GM19193 (cell line): Measurements from ENCODE around the gene RFC2.

Source experiments
- POLR2A ChIP-seq: IDR thresholded peaks from 4 replicates; pipeline ENCODE4 v1.6.1; 2011; ENCODE audit not compliant: insufficient read depth, insufficient read length; ENCODE audit errors: extremely low read depth

RFC2 gene

GRCh38 chr7:74193054-74193453 is 61.1 kb downstream of the RFC2 start:
- TF ChIP-seq POLR2A, result no peak

DNA sequence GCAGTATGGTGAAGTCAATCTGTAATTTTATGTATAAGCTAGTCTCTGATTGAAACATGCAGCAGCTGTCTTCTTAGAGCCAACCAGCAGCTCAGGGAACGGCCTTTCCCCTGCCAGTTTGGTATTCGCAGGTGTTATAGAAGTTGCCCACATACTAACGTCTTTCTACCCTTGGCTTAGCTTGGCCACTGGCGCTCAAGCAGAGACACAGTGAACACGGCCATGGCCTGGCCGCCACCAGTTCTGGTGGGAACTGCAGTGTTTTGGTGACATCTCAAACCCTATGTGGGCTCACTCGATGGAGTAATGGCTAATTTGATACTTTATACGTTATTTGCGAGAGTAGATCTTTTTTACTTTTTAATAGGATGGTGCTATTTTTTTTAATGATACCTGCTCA is 63.0 kb downstream of the RFC2 start:
- no peak for TF ChIP-seq POLR2A

DNA sequence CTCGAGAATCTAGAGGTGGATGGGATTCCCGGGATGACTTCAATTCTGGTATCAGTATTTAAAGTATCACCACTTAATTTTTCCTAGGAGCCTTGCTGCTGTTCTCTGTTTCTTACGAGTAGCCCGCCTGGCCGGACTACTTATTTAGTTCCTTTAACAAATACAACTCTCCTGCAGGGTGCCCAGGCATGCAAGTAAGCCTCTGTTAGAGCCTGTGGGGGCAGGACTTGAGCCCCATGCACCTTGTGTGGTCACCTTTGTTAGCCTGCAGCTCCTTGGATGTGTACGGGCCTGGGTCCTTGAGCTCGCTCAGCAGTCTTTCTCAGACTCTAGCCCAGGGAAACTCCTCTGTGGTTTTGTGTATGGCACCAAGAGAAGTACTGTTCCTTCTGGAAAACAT is 63.9 kb downstream of the RFC2 start:
- no peak for TF ChIP-seq POLR2A

GRCh38 chr7:74187915-74188675 is 66.1 kb downstream of the RFC2 start:
- TF ChIP-seq POLR2A, result no peak

GRCh38 chr7:74185636-74186035 is 68.6 kb downstream of the RFC2 start:
- TF ChIP-seq POLR2A, result no peak

GRCh38 chr7:74185016-74185415 is 69.2 kb downstream of the RFC2 start:
- no peak for TF ChIP-seq POLR2A

DNA sequence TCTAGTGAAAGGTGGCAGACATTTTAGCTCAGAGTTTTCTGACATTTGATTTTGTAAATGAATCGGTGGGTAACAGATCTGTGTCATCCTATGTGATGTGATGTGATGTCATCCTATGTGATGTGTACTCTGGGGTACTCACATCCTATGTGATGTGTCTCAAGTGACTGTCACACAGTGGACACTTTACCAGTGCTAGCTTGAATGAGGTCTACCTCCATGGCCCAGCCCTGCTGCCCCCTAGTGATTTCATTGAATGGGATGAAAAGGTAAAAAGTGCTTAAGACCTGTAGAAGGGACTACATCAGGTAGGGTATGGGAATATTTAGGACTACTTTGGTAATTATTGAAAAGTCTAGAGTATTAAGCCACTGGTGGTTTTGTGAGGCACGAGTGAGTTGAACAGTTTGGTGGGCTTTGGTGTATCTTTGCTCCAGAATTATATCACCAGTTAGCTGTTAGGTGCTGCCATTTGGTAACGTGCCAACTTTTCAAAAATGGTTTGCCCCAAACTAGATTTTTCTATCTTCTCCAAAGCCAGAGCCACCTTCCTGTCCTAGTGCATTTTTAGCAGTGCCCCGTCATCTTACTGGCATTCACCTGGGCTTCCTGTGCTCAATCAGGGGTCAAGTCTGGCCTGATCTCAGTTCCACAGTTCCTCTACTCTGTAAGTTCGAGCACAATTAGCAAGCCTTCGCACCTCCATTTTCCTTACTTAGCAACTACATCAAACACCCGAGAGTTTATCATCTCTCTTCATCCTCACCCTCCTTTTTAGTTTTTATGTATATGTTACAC is 70.3 kb downstream of the RFC2 start:
- no peak for TF ChIP-seq POLR2A

- no peak for TF ChIP-seq POLR2A
Measured at GRCh38 chr7:74183142-74183541, 71.1 kb downstream of the RFC2 start.

DNA sequence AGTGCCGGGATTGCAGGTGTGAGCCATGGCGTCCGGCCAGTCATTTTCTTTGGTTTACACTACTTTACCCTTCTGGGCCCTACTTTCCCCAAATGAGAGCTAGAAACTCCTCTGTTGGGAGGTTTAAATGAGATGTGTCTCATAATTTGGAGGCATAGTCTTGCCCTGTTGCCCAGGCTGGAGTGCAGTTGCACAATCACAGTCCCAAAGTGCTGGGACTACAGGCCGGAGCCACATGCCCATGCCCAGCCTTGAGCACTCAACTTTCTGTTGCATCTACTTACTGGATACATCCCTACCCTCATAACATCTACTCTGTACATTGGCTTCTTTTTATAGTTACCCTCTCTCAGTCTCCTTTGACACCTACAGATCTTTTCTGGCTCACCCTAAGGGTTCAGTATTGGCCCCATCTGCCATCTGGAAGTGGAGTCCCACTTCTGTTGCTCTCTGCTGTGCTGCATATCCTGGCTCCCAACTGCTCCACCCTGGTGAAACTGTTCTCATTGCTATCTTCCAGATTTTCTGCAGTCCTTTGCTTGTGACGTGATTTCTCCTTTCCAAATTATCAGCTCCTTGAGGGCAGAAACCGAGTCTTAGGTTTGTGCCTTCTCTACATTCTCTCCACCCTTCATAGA is 71.6 kb downstream of the RFC2 start:
- TF ChIP-seq POLR2A, result no peak

DNA sequence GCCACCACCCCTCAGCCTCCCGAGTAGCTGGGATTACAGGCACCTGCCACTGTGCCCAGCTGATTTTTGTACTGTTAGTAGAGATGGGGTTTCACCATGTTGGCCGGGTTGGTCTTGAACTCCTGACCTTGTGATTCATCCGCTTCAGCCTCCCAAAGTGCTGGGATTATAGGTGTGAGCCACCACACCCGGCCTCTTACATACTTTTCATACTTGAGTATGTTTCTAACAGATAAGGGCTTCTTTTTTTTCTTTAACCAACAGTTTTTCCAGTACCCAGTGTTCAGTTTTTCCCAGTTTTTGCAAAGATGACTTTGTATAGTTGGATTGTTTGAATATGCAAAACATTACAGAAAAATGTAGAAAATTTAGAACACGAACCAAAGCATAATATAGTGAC is 72.4 kb downstream of the RFC2 start:
- no peak for TF ChIP-seq POLR2A
